AG04449 (cell line): ENCODE results near the gene HID1.

ENCODE experiments used
- CTCF ChIA-PET: fragments of 350-600 bp; formaldehyde crosslinking; extraction: SDS; loops from one replicate; lab custom pipeline; 2021; ENCODE audit warnings: antibody characterized with exemption; lab: Yijun Ruan, JAX
- POLR2A ChIA-PET: fragments of 400-600, 350-600 bp; formaldehyde crosslinking; extraction: SDS; loops from one replicate; lab custom pipeline; 2020; ENCODE audit warnings: antibody characterized with exemption, inconsistent platforms; lab: Yijun Ruan, JAX
- DNase-seq: peaks from one replicate; pipeline ENCODE4 v3.0.0-alpha.2; 2010; ENCODE audit warnings: low read depth, low spot score
- H3K4me3 ChIP-seq: 2 replicates; pipeline ENCODE4 v1.5.1; 2011; ENCODE audit warnings: low read depth, mild to moderate bottlenecking, control low read depth, low read length
- CTCF ChIP-seq: IDR thresholded peaks from one replicate; pipeline ENCODE4 v1.5.1; 2011; ENCODE audit warnings: mild to moderate bottlenecking, moderate library complexity, low read length, control low read depth, inconsistent platforms; ENCODE audit not compliant: insufficient read depth; ENCODE audit errors: missing control alignments

Gene HID1

GRCh38 chr17:74972107-74972972 lies at the start of gene HID1:
Gene HID1 (minus strand): TSS chr17:74972759. CDS start chr17:74972656, 103 bp downstream.
- DNase-seq: no peak
- ChIA-PET POLR2A (no interaction called here), CTCF (interaction anchor here (0.6 to 10.6 kb wide), 4 partner anchors 13 to 227 kb away, joined by 3 to 181 read pairs (median 5); partner anchors contain the start of gene CDR2L)
- peak within 1 kb of the TSS; percentile 48 for H3K4me3 ChIP-seq
- TF ChIP-seq CTCF: no peak

GRCh38 chr17:75020331-75021110 lies 48.0 kb upstream of the HID1 start:
- POLR2A ChIA-PET: no interaction called here
- CTCF ChIA-PET: no interaction called here

GRCh38 chr17:75019710-75020109 lies 47.2 kb upstream of the HID1 start:
- TF ChIP-seq CTCF: no peak
- ChIA-PET CTCF (interaction anchor here (0.6 to 1.9 kb wide), 3 partner anchors 31 to 151 kb away, joined by 4 to 6 read pairs (median 5); no protein-coding TSS in a partner anchor), POLR2A (interaction anchor here (0.7 kb wide), 1 partner anchor 12 kb away, joined by 5 read pairs; no protein-coding TSS in a partner anchor)
- no peak for DNase-seq
- no peak overlapping the region for H3K4me3 ChIP-seq

More at GRCh38 chr17:75020331-75021110, 48.0 kb upstream of the HID1 start:
- H3K4me3 ChIP-seq: no peak overlapping the region
- no peak for DNase-seq
- TF ChIP-seq CTCF: no peak

GRCh38 chr17:75019146-75019545 lies 46.6 kb upstream of the HID1 start:
- DNase-seq: no peak
- ChIA-PET CTCF (interaction anchor here (0.6 to 1.9 kb wide), 5 partner anchors 30 to 152 kb away, joined by 3 to 6 read pairs (median 4); no protein-coding TSS in a partner anchor), POLR2A (interaction anchor here (0.7 kb wide), 1 partner anchor 12 kb away, joined by 5 read pairs; no protein-coding TSS in a partner anchor)
- no peak for TF ChIP-seq CTCF
- H3K4me3 ChIP-seq: no peak overlapping the region

GRCh38 chr17:75013092-75013559 lies 40.6 kb upstream of the HID1 start:
- H3K4me3 ChIP-seq: peak overlapping the region; percentile 86
- ChIA-PET POLR2A (interaction anchor here (0.7 to 3.3 kb wide), 10 partner anchors 10 to 141 kb away, joined by 3 to 45 read pairs (median 6); partner anchors contain the start of genes ATP5PD, CDR2L, JPT1 and KCTD2), CTCF (interaction anchor here (0.6 to 5.0 kb wide), 21 partner anchors 10 to 268 kb away, joined by 3 to 74 read pairs (median 6); partner anchors contain the start of genes CDR2L, NT5C, OTOP2 and USH1G)
- no peak for DNase-seq
- no peak for TF ChIP-seq CTCF
